ELF-1 (cell line): ENCODE results near the gene PRPF19.
A peak's percentile ranks its signal among the peaks of the same experiment; 100 is the strongest.

Experiments used
- DNase-seq: peaks from one replicate; pipeline ENCODE4 v3.0.0-alpha.2; 2016; ENCODE audit warnings: low read depth, low spot score

The PRPF19 gene

GRCh38 chr11:60844045-60844869, 62.1 kb downstream of the PRPF19 start:
- no peak for DNase-seq

GRCh38 chr11:60842668-60843600, 63.5 kb downstream of the PRPF19 start:
- no peak for DNase-seq

- peak; percentile 99 for DNase-seq
These were observed 64.4 kb downstream of the PRPF19 start, which contains the start of gene CCDC86 for GRCh38 chr11:60841797-60842667. Gene CCDC86 (plus strand): TSS chr11:60842113. CDS start chr11:60842125, 12 bp downstream.
